ENCODE results near the gene HPN.

GRCh38 chr19:35073516-35073915 is 32.0 kb downstream of the HPN start:
- TF ChIP-seq CTCF (IDR thresholded peaks at IDR 0.05 in 8 of 11, conservative IDR thresholded peaks at IDR 0.05 in 3 of 11) (no peak), POLR2A (IDR thresholded peaks at IDR 0.05) (no peak), POLR2AphosphoS5 (IDR thresholded peaks at IDR 0.05) (no peak)
